Activated CD8-positive, alpha-beta memory T cell treated with anti-CD3 and anti-CD28 coated beads for 24 hours (primary cell): ENCODE data around the gene GPBAR1.
A peak's percentile ranks its signal among the peaks of the same experiment; 100 is the strongest.
"Not testable (repeated sequence)": the region's sequence is repeated elsewhere in the genome, so short reads cannot be mapped to it uniquely, and the experiment has no call there.

Experiments used
- DNase-seq: peaks from one replicate; pipeline ENCODE4 v3.0.0-alpha.2; 2020

GPBAR1 gene

GRCh38 chr2:218270721-218271486 lies 10.1 kb downstream of the GPBAR1 start:
- DNase-seq = no peak

DNA sequence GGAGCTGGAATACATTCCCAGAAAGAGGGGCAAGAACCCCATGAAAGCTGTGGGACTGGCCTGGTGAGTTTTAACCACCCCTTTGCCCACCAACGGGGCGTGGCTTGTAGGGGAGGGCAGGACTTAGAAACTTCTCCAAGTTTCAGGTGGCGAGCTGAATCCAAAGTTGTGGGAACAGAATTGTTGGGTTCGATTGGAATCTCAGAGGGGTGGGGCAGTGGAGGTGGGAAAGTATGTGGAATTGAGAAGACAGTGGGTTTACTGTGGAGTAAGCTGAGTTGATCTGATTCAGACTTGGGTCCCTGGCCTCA lies 10.6 kb downstream of the GPBAR1 start:
- no peak for DNase-seq

DNA sequence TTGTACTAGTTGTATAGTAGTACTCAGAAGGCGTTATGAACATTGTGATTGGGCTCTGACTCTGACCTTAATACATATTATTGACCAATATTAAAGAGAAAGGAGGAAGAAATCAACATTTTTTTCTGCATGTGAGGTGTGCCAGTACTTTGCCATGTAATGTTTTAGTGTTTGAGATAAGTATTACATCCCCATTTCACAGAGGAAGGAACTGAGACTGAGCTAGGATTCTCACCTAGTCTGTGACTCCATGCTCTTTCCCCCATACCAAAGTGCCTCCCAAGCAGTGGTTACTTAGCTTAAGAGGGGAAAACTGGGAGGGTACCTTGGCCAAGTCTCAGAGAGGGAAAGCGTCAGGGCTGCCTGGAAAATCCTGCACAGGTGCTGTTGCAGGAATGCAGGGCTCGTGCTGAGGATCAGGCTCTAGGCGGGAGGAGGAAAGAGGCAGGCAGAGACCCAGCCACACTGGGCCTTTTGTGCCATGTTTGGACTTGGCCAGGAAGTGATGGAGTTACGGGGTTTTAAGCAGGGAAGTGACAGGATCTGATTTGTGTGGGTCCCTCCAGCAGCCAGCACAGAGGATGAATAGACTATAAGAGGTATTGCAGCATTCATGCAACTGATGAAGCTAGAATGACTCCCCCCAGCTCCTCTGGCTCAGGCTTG lies 11.2 kb downstream of the GPBAR1 start:
- DNase-seq = no peak

GRCh38 chr2:218272531-218273212 lies 11.9 kb downstream of the GPBAR1 start:
- peak; percentile 88 for DNase-seq

GRCh38 chr2:218273214-218273907 lies 12.5 kb downstream of the GPBAR1 start:
- DNase-seq = not testable (repeated sequence)

DNA sequence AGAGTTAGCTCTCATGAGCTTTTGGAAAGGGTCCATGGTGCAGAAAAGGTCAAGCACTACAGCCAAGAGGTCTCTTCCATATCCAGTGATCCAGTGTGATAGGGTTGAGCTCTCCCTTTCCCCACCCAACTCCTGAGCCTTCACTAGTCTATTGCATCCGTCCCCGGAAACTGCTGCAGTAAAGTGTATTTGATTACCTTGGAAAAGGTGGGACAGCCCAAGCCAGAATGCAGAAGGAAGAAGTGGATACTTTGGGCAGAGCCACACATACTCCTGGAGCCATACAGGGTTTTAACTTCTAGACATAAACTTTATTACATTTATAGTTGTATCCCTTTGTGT lies 13.1 kb downstream of the GPBAR1 start:
- DNase-seq = no peak

GRCh38 chr2:218274586-218274985 lies 13.8 kb downstream of the GPBAR1 start:
- DNase-seq = no peak

DNA sequence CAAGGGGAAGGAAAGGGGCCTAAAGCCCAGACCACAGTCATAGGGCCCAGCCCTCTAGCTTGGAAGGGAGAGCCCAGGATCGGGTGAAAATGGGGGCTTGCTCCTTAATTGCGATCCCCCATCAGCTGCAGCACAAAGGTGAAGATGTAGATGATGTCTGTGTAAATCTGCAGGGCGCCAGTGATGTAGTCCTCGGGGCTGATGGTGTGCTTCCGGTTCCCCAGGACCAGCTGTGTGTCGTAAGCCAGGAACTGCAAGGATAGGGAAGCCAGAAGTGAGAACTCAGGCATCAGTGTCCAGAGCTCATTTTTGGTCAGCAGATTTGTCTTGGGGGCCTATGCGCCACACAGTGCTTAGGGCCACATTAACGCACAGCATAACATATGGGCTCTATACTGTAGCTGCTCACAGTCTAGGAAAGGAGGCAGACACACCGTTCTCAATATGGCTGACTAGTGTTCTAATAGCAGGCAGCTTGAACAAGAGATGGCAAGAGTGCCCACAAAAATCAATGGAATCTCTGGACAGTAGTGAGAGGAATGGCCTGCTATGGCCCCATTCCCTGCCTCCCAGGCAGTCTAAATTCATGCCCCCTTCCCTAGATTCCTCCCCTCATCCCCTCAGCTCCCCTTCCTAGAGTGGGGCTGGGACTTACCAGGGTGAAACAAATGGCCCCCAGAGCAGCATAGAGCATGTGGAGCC lies 14.7 kb downstream of the GPBAR1 start:
- no peak for DNase-seq

- no peak for DNase-seq
Observed at GRCh38 chr2:218276986-218277755, 16.4 kb downstream of the GPBAR1 start.

- no peak for DNase-seq
Observed at GRCh38 chr2:218277921-218278320, 17.1 kb downstream of the GPBAR1 start.

DNA sequence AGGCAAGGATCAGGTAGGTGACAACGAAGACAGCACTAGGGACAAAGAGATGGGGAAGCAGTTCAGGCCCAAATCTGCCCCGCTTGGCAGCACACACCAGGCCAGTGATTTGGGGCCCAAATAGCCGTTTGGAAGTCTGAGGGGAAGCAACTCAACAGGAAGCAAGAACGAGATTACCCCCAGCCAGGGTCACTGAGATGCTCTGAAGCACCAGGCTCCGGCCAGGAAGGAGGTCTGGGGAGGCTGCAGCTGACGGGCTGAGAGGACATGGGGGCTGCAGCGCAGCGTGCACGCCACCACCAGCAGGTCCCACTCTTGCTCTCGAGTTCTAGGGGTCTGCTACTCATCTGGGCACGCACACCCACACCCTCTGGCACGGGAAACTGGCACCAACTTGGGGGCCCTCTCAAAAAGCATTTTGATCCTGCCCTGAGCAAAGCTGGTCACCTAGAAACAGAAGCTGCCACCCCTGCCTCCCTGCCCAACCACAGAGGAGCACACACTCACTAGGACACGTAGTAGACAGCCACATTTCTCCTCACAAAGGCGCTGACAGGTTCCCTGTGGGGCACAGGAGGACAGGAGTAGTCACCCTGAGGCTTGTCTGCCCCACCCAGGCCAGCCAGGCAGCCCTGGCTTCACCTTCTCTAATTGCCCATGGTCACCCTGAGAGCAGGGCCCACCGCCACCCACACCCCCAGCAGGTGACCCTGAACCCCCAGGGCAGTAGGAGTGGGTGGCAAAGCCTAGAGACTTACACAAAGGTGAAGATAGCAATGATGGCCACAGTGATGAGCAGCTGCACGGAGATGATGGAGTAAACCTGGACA lies 17.9 kb downstream of the GPBAR1 start:
- no peak for DNase-seq

DNA sequence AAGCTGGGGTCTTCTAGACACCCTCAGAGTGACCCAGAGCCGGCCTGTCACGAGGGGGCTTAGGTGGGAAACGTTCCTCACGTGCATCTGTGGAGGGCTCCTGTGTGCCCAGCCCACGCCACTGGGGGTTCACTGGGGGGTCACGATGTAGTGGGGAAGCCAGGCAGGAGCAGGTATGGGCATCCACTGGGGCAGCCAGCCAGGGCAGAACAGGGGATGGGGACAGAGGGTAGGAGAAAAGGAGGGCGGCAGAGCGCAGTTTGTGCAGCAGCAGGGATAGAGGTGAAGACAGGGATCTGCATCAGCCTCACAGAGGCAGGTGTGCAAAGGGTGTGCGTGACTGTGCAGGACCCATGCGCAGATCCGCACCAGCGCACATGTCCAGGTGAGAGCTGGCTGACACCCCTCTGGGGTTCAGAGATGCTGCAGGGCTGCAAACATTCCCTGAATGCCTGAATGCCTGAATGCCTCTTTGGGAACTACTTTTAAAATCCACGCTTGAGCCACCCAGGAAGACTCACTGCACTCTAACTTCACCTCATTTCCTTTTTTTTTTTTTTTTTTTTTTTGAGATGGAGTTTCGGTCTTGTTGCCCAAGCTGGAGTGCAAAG lies 19.6 kb downstream of the GPBAR1 start:
- DNase-seq = no peak

GRCh38 chr2:218281449-218281848 lies 20.6 kb downstream of the GPBAR1 start:
- DNase-seq = no peak

- no peak for DNase-seq
Observed at GRCh38 chr2:218282173-218282991, 21.6 kb downstream of the GPBAR1 start.

DNA sequence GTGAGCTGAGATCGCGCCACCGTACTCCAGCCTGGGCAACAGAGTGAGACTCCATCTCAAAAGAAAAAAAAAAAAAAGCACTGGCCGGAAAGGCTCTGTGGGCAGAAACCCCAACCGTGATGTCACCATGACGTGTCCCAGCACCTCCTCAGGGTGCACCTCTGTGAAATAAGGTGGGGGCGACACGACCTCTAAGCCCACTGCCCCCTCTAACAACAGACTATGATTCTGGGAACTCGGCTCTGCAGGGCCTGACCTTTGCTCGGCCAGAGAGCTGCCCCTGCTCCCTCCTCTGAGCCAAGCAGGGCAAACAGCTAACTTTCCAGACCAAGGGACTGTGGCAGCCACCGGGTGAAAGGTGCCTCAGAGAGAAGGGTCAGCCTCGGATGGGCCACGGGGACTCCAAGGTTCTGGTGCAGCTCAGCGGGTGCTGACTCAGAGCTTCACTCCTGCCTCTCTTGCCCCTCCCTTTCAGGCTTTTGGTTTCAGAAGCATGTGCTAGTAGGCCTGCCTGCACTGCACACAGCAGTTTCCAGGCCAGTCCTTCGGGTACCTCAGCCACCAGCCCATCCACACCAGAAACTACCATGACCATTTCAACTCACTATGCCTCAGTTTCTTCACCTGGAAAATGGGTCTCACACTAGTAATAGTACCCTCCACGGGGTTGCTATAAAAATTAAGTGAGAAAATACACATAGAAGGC lies 23.4 kb downstream of the GPBAR1 start:
- DNase-seq = peak; percentile 81

GRCh38 chr2:218285604-218286003 lies 24.8 kb downstream of the GPBAR1 start:
- no peak for DNase-seq

DNA sequence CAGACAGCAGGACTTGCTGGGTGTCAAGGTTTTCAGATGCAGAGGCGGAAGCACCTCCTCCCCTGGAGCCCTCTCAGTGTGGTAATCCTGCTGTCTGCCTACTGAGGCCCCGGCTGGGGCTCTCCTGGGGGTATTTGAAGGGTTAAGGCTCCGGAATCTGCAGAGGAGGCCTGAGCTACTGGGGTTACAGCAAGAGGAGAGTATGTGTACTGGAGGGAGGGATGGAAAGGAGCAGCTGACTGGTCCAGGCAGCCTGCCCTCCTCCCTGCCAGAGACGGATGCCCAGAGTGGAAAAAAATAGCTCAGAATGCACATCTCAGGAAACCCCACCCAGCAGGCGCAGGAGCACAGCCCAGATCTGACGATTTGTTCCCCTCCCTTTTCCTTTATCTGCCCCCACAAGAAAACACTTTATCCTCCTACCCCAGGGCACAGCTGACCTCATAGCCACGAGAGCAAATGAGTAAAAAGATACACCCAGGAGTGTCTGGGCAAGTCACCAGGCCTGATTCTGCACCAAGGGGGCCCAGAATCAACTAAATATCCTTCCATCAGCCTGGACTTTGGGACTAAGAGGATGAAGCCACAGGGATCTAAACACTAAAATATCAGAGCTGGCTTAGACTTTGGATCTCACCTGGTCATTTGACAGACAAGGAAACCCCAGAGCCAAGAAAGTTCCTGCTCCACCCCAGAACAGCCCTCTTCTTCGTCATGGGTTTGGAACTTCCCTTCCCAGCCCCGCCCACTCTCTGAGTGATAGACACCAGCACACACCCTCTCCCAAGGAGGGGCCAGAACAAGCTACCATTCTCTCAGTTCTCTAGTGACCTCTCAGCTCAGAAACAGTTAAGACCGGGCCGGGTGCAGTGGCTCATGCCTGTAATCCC lies 26.0 kb downstream of the GPBAR1 start:
- DNase-seq = peak; percentile 86

DNA sequence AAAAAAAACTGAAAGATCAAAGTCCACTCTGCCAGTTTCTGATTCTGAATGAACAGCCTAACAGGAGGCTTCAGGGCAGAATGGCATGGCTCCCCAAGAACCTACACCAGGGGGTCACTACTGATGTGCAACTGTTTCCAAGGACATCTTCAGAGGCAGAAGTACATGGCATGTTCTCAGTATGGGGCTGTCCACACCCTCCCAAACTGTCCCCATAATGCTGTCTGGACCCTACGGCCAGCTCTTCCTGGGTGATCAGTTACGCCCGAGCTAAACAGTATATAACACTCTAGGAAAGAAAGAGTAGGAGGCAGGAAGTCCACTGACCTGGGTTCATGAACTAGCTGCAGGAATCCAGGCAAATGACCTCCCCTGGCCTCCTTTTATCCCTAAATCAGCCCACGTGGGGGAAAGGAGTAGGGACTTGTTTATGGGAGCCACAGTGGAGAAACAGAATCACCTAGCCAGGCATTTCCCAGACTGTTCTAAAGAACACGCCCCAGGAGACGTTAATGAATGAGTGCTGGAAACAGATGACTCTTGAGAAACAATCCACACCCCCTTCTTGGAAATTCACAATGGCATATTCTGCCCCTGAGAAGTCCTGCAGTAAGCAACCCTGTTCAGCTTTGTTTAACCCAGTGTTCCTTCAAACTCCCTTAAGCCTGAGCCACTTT lies 29.0 kb downstream of the GPBAR1 start:
- DNase-seq = no peak
